Stomach (tissue), 4 donors: Measurements from ENCODE around the gene TES.
"Not testable (repeated sequence)": the region's sequence is repeated elsewhere in the genome, so short reads cannot be mapped to it uniquely, and the experiment has no call there.

Experiments used
- CTCF ChIP-seq, 7 experiments: fragments of 450-650 bp in 4 of 7; fragments of 200-600 bp in 3 of 7; sonication (generic) in 3 of 7; IDR thresholded peaks; one replicate each; pipeline ENCODE4 v1.5.1; 2016 to 2019; ENCODE audit warnings: antibody characterized with exemption in 7 of 7, control low read depth in 2 of 7, mild to moderate bottlenecking in 1 of 7
- EP300 ChIP-seq: sonication (generic); formaldehyde crosslinking; IDR thresholded peaks from one replicate; pipeline ENCODE4 v1.6.1; 2017; ENCODE audit warnings: antibody characterized with exemption
- POLR2AphosphoS5 ChIP-seq, 3 donors: sonication (generic); formaldehyde crosslinking; IDR thresholded peaks; one replicate each; pipeline ENCODE4 v1.6.1; 2016; ENCODE audit warnings: antibody characterized with exemption in 3 of 3

- TF ChIP-seq CTCF (IDR thresholded peaks at IDR 0.05); EP300; POLR2AphosphoS5 (IDR thresholded peaks at IDR 0.05): not testable (repeated sequence)
Observed at GRCh38 chr7:116175095-116175494, 35.2 kb upstream of the TES start.
